Forelimb muscle (tissue), 1 donor: Measurements from ENCODE around the gene AMY1C. TPM values are rescaled to one million over a fixed set of nuclear protein-coding genes. Genes with fewer than 3 reads are reported as not detected.
"Not testable (repeated sequence)": the region's sequence is repeated elsewhere in the genome, so short reads cannot be mapped to it uniquely, and the experiment has no call there.

Experiments
- DNase-seq: peaks from one replicate; pipeline ENCODE4 v3.0.0-alpha.2; 2013; ENCODE audit warnings: low read depth
- polyA plus RNA-seq: library from polyadenylated mRNA; unstranded; fragments of 120-200 nt; gene quantifications from one replicate; pipeline ENCODE4 v1.2.1, GENCODE V29; 2013; ENCODE audit not compliant: insufficient read length

Gene AMY1C
- not detected for polyA plus RNA-seq

- DNase-seq, result not testable (repeated sequence)
These were observed at the start of gene AMY1C for GRCh38 chr1:103749598-103749997. TSS of gene AMY1C (plus strand) at chr1:103749898. CDS start at chr1:103750470, 572 bp downstream.

DNA sequence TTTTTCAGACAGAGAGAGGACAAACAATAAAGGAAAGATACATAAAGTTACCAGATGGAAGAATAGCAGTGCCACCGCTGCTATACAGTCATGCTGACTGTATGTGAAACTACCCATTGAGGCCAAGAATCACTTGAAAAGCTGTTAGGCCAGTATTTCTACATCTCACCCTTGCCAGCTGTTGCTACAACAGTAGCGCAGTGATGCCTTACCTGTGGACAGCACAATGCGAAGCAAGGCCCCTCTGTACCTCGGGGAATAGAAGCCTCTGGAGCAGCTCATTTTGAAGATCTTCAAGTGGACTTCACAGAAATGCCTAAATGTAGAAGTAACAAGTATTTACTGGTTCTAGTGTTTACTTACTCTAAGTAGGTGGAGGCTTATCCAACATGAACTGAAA lies 49.0 kb upstream of the AMY1C start:
- DNase-seq, result not testable (repeated sequence)

GRCh38 chr1:103701256-103701655 lies 48.4 kb upstream of the AMY1C start:
- not testable (repeated sequence) for DNase-seq

GRCh38 chr1:103707670-103708069 lies 42.0 kb upstream of the AMY1C start:
- not testable (repeated sequence) for DNase-seq

- not testable (repeated sequence) for DNase-seq
These were observed 39.3 kb upstream of the AMY1C start for GRCh38 chr1:103710381-103710780.

- DNase-seq, result not testable (repeated sequence)
These were observed 32.3 kb upstream of the AMY1C start for GRCh38 chr1:103717404-103717803.

- DNase-seq, result not testable (repeated sequence)
These were observed 28.2 kb upstream of the AMY1C start for GRCh38 chr1:103721473-103721872.

- DNase-seq, result not testable (repeated sequence)
These were observed 14.4 kb upstream of the AMY1C start for GRCh38 chr1:103735334-103735733.

DNA sequence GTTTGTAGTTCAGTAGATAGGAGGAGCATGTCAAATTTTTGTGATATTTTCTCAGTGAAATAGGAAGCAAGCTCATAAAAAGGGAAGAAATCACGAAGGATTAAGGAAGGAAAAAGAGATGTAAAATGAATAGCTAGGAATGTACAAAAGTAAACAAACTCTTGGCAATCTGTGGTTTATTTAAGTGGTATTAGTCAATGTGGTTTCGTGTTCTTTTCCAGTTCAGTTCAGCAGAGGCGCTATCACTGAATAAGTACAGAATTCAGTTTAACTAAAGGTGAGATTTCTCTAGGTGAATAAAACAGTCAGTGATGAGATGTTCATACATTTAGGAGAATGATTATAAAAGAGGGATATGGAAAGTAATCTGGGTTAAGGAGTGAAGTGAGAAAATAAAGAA lies 11.7 kb upstream of the AMY1C start:
- not testable (repeated sequence) for DNase-seq

DNA sequence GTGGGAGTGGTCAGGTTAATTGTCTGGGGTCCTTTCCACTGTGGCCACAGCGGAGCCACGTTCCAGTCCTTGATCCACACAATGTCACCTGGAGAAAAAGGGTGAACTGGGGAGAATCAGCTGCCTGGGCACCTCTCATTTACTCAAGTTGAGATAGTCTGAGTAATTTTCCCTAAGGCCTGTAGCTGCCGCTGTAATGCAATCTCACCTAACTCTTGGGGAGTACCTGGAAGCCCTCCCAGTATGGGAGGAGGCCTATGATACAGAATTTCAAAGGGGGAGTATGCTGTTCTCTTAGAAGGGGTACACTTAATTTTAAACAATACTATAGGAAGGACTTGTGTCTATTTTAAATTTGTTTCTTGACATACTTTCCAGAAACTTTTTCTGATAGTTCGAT lies 5.2 kb upstream of the AMY1C start:
- DNase-seq, result not testable (repeated sequence)

DNA sequence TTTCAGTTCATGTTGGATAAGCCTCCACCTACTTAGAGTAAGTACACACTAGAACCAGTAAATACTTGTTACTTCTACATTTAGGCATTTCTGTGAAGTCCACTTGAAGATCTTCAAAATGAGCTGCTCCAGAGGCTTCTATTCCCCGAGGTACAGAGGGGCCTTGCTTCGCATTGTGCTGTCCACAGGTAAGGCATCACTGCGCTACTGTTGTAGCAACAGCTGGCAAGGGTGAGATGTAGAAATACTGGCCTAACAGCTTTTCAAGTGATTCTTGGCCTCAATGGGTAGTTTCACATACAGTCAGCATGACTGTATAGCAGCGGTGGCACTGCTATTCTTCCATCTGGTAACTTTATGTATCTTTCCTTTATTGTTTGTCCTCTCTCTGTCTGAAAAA lies 4.7 kb upstream of the AMY1C start:
- DNase-seq, result not testable (repeated sequence)

DNA sequence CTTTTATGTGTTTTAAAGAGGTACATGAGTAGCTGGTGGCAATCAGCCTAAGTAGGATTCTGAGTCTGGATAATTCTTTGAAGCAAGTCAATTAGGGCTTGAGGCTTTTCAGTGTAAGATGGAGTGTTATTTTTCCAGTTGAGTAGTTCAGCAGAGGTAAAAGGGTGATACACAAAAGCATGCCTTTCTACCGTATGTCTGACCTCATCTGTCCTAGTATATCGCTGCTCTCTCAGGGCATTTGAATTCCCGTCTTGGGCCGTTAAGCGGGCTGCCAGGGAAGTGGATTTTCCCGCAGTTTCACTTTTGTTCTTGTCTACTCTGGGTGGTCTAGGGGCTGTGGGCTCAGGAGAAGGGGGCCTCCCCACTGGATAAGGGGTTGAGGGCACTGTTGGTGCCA lies 1.4 kb upstream of the AMY1C start:
- not testable (repeated sequence) for DNase-seq

DNA sequence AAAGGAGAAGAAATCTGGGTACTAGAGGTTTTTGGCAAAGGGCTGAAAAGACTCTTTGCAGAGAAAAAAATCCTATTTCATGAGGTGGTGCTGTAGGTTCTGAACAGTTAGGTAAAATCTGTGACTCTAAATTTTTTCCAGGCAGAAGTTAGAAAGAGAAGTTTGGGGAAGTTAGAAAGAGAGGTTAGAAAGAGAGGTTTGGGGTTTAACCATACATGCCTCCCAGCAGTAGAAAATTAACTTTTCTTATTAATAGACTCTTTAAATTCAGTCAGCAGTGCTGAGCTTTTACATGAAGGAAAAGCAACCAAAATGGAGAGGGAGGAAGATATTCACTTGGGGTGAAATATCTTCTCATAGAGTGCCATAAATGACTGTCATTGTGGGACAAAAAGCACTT lies 12.2 kb downstream of the AMY1C start:
- no peak for DNase-seq

DNA sequence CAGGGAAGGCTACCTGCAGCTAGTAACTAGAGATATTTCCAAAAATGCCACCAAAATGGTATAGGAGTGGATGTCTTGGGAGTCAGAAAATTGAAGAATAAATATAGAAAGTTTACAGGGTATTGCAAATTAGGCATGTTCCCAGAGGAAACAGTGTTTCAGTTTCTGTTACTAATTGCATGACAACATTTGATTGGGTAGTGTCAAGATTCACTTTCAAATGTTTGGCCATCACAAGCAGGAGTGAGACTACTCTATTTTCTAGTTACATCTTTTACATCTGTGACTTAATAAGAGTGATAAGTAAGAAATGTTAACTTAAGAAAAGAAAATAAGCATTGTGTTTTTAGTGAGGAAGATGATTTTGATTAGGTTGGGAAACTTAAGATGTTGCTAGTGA lies 30.2 kb downstream of the AMY1C start:
- DNase-seq, result no peak

DNA sequence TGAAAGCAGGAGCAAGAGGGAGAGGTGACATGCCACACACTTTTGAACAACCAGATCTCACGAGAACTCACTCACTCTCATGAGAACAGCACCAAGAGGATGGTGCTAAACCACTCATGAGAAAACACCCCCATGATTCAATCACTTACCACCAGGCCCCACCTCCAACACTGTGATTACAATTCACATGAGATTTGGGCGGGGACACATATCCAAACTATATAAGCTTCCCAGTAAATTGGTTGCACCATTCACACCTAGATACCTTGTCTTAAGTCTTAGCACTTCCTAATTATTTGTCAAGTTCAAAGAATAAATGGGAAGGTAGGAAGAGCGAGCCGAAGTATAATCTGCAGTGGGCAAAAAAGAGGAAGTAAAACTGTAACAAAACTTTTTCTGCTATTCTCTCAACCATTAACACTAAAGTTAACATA lies 34.3 kb downstream of the AMY1C start:
- no peak for DNase-seq

DNA sequence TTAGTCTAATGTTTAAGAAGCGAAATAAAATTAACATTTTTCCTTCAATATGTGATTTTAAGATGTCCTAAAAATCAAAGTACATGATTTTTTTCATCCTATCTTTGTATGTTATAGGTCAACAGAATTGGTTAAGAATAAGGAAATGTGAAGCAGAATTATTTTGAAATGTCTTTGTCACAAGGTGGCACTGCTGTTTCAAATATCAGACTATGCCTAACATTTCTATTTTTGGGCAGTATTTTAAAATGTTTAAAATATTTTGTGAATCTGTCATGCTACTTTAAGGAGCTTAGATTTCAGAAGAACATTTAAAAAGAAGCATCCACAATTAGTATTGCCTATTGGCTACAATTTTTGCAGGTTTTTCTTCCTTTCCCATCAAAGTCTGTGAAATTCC lies 38.7 kb downstream of the AMY1C start:
- no peak for DNase-seq

- DNase-seq, result no peak
These were observed 40.5 kb downstream of the AMY1C start for GRCh38 chr1:103790172-103790571.

Other genes with a start within 250 kb of the AMY1C start
- gene RNPC3, start 224.2 kb upstream of the AMY1C start, polyA plus RNA-seq, result 28.6 TPM
- gene AMY2B, start 178.3 kb upstream of the AMY1C start, polyA plus RNA-seq, result 20.8 TPM
- not detected for gene AMY2A, start 132.5 kb upstream of the AMY1C start, polyA plus RNA-seq
- not detected for gene AMY1A, start 94.1 kb upstream of the AMY1C start, polyA plus RNA-seq
- gene AMY1B, start 53.7 kb upstream of the AMY1C start, polyA plus RNA-seq, result not detected